MM.1S (cell line): Measurements from ENCODE around the gene DNAJC15.

Experiments used
- CTCF ChIP-seq: fragments of 300-600 bp; sonication (generic); IDR thresholded peaks from 2 replicates; pipeline ENCODE4 v1.5.1; 2016; ENCODE audit warnings: antibody characterized with exemption, low read length, mixed read lengths
- EZH2 ChIP-seq: fragments of 300-600 bp; sonication (generic); optimal IDR thresholded peaks from 2 replicates; pipeline ENCODE3; 2017; ENCODE audit warnings: low read depth, mild to moderate bottlenecking, antibody characterized with exemption, low read length, mixed read lengths

GRCh38 chr13:43102304-43102703 is 78.9 kb downstream of the DNAJC15 start:
- TF ChIP-seq CTCF (no peak), EZH2 (no peak)
